DMS114 treated with DMSO at 0.1 percent for 48 hours (cell line): Measurements from ENCODE around the gene NEDD8.

Experiments used
- DNase-seq: peaks from one replicate; lab custom pipeline; 2025; ENCODE audit not compliant: unreplicated experiment; lab: John Stamatoyannopoulos, UW

NEDD8 gene

DNA sequence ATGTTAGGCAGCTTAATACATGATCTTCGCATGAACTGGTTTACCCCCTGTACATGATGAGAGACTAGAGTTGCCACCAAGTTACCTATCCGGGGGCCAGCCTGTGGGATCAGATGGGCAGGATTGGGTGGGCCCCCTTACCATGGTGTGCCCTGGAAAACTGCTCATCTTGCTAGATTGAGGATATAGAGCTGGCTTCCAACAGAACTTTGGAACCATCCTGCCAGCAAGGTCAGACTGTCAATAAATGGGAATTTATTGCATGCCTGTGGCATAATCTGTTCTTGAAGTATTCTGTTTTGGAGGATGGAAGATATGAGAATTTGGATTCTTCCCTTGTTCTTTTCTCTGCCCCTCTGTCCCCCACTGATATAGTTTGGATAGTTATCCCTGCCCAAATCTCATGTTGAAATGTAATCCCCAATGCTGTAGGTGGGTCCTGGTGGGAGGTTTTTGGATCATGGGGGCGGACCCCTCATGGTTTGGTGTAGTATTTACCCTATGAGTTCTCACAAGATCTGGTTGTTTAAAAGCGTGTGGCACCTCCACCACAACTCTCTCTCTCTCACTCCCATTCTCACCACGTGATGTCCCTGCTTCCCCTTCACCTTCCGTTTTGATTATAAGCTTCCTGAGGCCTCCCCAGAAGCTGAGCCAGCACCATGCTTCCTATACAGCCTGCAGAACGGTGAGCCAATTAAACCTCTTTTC, 33.2 kb downstream of the NEDD8 start:
- no peak for DNase-seq

DNA sequence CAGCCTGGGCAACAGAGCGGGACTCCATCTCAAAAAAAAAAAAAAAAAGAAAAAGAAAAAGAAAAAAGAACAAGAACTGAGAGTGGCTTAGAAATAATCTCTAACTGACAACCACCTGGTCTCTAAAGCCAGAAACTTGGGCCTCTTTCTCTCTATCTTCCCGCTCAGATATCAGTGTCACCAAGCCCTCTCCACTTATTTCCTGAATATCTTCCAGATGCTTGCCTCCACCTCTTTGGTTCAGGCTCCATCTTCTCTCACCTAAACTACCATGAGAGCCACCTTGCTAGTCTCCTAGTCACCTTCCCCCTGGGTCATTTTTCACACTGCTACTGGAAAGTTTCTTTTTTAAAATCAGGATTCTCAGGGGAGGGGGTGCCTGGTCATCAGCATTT, 35.1 kb downstream of the NEDD8 start:
- no peak for DNase-seq

DNA sequence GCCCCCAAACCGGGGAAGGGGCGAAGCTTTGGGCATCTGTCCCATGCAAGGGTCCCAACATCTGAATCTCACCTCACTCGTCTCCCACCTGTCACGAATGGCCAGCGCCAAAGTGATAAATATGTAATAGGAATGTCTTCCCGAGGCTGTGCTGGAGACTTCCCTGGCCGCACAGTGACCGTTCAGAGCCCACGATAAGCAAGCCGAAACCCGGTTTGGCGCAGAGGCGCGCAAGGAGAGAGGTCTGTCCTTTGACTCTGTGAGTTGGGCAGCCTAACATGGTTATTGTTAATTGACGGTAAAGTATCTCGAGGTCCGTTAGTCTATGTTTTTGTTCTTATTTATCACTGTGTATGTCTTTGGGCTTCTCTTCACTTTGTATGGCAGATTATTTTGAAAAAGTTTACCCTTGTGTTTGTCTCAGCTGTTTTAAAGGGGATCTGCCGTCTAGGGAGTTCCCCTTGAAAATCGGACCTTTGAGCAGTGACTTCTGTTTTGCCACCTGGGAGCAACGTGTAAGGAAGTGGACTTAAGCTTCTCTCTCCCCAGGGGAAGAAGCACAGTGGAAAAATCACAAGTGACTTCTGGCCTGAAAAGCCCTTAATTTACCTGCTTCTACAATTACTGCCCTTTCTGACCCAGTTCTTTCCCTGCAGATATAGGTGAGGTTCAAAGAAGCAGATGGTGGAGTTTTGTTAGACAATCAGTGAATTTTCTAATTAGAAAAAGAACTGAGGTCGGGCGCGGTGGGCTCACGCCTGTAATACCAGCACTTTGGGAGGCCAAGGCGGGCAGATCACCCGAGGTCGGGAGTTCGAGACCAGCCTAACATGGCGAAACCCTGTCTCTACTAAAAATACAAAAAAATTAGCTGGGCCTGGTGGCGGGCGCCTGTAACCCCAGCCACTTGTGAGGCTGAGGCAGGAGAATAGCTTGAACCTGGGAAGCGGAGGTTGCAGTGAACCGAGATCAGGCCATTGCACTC, 35.8 kb downstream of the NEDD8 start:
- no peak for DNase-seq

DNA sequence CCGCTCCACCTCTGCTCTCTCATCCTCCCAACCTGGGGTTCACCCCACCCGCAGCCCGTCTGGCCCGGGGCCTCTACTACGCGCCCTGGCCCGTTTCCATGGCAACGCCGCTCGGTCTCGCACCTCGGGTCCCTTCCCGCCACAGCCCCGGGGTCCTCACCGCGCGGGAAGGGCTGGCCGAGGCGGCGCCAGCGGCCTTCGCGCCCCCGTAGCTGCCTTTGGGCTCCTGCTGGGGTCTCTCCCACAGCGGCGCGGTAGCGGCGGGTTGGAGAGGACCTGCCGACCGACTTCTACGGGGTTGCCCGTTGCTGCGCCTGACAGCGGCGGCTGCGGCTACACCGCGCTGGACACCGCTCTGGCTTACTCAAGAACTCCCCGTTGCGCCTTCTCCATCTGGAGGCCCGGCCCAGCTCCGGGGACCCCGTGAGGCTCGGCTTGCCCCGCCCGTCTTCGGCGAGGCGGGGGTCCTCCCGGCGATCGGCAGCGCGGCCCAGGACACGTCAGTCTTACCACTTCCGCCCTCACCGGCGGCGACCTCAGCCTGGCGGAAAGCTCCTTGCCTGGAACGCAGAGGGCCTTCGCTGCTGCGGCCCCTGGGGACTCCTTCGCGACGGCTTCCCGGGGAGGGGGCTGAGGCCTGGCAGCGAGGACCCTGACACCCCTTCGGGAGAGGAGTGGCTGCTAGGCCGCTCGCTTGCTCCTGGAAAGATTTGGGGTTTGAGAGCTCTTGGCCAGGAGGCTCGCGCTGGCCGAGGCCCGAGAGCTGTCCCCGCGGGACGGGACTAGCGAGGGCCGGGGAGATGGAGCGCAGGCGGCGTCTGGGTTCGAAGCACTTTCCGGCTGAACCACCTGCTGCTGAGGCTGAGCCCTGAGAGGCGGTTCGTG, 36.7 kb downstream of the NEDD8 start, which contains the start of gene TM9SF1:
Gene TM9SF1 (minus strand): TSS at position 256 of the 885 bp plus-strand sequence. CDS start 422 bp downstream, outside the sequence.
- peak; percentile 42 for DNase-seq

DNA sequence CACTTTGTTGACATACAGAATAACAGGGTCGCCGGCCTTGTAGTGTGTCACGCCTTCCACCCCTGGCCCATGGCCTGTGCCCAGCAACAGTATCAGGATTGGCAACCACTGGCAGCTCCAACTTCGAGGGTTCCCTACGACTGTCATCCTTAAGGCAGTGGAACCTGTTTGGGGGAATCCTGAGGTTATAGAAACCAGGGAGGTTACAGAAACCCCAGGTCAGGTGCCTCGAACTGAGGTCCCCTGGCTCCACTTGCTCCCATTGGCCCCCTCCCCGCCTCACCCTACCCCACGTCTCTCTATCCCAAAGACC, 37.3 kb downstream of the NEDD8 start:
- DNase-seq: no peak

DNA sequence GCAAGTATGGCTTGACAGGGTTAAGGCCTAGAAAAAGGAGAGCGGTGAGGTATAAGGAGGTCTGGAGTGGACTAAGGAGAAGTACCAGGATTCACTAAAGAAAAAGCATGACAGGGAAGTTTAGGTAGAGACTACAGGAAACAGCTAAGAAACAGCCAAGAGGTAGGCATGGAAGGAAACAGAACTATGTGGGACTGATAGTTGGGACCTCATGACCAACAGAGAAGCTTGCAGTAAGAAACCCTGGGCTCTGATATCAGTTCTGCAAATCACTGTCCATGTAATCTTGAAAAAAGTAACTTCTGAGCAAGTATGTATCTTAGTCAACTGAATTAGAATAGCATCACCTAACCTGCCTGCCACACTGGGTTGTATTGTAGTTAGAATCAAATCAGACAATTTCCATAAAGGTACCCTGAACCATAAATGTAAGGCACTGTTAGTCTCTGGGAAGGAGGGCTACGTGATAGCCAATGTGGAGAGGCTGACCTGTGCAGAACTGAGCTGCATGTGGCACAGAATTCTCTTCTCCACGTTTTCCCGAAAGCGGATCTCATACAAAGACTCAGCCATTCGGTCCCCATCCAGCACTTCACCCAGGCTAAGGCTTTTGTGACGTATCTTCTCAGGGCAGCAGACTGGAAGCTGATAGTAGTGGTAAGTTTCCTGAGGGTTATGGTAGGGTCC, 37.8 kb downstream of the NEDD8 start:
- DNase-seq: no peak

DNA sequence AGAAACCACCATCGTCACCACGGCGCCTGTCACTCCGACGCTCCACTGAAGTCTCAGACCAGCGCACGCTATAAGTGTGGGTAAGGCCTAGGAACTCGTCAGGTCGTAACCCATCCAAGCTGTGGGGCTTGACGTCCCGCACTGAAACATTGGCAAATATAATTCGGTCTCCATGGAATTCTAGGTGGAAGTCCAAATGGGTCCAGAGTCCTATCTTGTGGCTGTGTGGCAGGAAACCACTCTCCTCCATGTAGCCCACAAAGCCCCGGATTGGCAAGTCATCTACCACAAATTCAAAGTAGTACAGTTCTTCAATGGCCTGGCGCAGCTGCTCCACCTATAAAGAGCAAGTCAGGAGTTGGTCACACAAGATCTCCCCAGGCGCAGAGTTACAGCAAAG, 39.2 kb downstream of the NEDD8 start:
- DNase-seq: no peak

DNA sequence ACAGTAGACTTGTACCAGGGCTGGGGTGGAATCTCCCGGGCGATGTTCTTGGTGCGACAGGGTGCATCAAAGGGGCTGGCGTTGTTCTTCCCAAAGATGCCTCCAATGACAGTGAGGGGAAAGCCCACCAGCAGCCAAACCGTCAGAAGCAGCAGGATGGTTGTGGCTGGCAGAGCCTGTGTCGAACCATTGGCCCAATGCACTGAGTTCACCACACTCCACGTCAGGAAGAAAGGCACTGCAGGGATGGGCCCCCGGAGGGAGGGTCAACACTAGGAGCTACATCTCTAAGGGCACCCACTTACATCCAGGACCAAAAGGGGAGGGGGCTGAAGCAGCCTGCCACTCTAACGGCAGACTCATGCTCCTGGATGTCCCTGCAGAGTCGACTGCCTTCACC, 41.8 kb downstream of the NEDD8 start:
- no peak for DNase-seq

DNA sequence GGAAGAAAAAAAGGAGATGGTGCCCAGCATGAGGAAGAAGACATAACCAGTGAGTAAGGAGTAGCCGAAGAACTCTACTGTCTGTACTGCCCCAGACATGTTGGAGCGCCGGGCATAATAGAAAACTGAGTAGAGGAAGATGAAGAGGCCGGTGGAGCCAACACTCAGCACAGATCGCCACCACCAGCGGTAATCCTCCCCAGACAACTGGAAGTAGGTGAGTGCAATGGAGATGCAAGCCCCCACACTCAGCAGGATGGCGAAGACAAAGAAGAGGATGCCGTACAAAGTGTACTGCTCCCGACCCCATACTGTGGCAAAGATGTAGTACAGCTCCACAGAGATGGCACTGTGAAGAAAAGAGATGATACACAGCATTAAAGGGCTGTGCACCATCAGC, 42.7 kb downstream of the NEDD8 start:
- DNase-seq: no peak

DNA sequence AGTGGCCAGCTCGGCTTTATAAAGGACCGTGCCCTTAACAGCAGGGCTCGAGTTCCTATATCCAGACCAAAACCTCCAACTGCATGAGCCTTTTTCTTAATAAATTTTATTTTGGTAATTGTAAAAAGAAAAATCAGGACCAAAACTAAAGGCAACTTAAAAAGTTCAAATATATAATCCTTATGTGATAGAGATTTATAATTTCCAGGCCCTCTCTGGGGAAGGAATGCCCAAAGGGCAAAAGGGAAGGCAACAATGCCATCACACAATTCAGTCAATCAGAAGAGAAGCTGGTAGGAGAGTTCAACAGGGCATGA, 43.1 kb downstream of the NEDD8 start:
- DNase-seq: no peak

DNA sequence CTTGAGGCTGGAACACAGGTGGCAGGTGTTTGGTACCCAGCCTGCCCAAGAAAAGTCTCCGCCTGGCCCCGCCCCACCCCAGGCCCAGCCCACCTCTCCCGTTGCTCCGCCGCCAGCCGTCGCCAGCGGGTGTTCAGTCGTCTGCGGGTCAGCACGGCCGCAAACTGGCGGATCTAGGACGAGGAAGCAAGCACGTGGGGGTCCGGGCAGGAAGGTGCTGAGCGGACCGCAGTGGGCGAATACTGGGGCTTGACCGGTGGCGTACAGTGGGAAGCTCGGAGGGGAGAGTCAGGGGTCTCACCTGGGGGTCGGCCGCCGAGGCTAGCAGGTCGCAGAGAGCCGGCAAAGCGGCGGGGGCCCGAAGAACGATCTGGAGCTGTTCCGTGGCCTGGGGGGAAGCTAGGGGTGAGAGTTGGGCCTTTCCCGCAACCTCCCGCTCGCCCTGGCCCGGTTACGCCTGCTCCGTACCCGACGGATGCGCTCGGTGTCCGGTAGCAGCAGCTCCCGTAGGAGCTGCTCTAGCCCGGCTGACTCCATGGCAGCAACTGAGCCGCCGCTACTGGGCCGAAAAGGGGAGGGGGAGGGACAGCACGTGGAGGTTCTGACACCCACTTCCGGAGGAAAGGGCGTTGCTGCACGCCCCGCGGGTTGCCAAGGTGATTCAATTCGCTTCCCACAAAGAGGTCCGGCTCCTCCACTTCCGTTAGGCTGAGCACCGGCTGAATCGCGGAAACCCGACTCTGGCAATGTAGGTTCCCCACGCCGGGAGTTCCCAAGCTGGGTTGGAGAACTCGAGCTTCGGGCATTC, 43.7 kb downstream of the NEDD8 start, which contains the start of gene IPO4:
Gene IPO4 (minus strand): TSS at position 566 of the 808 bp plus-strand sequence. CDS start 29 bp downstream, at position 537.
- DNase-seq: peak; percentile 65

DNA sequence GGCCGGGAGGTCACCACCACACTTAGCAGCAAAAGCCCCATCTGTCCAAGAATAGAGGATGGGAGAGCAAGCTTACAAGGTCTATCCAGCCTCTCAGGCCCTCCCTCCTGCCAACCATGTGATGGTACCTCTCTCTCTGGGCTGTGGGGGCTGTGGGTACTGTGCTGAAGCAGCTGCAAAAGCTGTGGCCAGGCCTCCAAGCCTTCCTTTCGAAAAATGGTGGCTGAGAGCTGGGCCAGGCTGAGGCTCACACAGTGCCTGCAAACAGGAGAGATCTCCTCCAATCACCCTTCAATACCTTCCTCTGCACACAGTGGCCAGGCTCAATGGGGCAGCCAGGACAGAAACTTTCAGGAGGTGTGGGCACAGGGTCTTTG, 44.6 kb downstream of the NEDD8 start:
- no peak for DNase-seq

DNA sequence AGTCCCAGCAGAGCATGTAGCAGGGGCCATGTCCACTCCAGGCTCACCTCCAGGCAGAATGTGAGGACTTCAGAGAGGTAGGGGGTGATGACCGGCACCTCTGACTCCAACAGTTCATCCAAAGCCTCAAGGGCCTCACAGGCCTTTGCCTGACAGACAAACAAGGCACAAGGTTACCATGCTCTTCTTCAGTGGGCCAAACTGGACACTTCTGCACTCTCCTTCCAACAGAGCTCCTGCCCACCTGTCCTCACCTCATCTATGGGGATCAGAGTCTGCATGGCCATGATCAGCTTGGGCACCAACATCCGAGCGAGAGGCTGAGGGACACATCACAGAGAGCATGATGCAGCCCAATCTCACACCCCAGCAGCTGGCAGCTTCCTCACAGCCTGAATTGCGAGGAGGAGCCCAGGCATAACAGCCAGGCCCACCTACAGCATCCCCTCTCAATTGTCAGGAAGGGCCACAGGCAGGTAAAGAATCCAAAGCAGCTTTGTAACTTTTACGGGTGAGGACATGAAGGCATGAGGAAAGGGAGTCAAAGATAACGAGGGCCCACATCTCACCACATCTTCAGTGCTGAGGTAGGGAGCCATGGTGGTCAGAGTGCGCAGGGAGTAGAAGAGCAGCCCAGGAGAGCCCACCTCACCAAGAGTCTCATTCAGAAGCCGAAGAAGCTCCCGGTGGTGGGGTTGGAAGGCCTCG, 45.2 kb downstream of the NEDD8 start:
- no peak for DNase-seq

DNA sequence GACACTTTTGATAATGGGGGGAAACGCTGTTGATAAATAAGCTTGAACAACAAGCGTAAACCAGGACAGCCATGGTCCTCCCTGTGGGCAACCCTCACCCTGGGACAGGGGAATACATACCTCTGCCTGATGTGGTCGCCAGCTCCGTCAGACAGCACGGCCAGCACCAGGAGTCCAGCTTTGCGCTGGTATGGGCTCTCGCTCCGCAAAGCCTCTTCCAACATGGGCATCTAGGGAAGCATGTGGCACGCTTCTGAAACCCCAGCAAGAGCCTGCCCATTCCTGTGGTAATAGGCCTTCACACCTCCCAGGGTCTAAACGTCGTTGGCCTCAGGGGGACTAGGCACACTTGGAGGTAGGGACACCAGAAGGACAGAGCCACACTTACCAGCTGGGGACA, 46.4 kb downstream of the NEDD8 start:
- no peak for DNase-seq

DNA sequence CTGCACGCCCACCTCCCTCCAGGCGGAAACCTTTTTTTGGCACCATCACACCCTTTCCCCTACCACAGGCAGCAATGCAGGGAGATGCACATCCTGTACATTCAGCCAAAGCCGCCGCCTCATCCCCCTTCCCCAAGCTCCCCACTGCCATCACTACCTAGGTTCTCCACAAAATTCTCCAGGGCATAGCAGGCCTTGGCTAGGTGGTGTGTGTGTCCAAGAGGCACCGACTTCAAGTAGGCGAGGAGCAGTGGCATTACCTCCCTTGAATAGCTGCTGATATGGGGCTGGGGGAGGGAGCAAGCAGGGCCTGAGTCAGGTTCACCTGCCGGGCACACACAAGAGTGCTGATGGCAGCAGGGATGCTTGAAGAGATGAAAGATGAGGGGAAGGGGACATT, 47.1 kb downstream of the NEDD8 start:
- DNase-seq: no peak

DNA sequence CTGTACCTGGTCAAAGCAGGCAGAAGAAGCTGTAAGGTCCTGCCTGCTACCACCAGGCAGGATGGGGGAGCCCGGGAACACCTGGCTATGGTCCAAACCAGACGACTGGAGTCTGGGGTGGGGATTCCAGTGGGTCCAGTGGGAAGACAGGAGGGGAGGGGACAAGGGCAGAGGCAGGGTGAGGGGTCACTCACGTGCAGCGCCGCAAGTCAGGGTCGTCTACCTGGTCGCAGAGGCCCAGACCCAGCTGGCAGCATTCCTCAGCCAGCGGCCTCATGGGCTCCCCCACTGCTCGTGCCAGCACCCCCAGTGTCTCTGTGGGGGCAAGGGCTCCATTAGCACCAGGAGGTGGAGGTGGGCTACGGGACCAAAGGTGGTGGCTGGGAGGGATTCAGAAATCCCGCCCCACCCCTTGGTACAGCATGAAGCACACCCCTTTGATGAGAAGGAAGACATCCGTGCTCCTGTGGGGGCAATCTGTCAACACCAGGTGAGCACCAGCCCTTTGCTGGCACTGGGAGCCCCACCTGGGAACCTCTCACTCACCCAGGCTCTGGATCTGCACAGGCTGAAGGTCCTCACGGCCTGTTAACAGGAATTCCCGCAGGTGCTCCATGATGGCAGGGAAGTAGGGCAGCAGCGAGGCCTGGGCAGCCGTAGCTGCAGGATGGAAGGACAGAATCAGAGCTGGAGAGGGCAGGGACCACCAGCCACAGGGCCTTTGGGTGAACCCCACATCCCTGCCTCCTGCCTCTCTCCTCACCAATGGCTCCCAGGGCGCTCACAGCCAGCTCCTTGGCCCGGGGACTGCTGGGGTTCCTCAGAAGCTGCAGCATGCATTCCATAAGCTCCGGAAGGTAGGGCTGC, 47.8 kb downstream of the NEDD8 start:
- no peak for DNase-seq

DNA sequence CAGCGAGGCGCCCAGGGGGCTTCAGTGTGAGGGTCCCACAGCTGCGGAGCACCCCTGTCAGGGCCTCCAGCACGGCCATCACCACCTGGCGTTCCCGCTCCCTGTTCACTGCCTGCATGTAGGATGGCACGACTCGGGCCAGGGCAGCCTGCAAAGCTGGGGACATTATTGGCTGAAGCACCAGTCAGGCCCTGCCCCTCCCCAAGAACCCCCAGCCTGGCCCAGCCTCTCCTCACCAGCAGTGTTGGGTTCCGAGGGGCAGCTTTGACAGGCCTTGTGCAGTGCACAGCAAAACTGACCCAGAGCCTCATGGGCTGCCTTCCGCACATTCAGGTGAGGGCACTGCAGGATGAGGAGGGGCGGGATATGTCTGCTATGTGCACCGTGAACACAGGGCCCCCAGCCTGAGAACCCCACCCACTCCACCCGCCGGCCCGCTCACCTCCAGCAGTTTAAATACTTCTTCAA, 49.1 kb downstream of the NEDD8 start:
- DNase-seq: no peak
